GM21529 (cell line): Measurements from ENCODE around the gene JPT2.

ENCODE experiments used
- ATAC-seq: cut with Tn5 transposase; IDR thresholded peaks from one replicate; pipeline ENCODE4 v1.9.1; 2021; ENCODE audit not compliant: unreplicated experiment

Gene JPT2

DNA sequence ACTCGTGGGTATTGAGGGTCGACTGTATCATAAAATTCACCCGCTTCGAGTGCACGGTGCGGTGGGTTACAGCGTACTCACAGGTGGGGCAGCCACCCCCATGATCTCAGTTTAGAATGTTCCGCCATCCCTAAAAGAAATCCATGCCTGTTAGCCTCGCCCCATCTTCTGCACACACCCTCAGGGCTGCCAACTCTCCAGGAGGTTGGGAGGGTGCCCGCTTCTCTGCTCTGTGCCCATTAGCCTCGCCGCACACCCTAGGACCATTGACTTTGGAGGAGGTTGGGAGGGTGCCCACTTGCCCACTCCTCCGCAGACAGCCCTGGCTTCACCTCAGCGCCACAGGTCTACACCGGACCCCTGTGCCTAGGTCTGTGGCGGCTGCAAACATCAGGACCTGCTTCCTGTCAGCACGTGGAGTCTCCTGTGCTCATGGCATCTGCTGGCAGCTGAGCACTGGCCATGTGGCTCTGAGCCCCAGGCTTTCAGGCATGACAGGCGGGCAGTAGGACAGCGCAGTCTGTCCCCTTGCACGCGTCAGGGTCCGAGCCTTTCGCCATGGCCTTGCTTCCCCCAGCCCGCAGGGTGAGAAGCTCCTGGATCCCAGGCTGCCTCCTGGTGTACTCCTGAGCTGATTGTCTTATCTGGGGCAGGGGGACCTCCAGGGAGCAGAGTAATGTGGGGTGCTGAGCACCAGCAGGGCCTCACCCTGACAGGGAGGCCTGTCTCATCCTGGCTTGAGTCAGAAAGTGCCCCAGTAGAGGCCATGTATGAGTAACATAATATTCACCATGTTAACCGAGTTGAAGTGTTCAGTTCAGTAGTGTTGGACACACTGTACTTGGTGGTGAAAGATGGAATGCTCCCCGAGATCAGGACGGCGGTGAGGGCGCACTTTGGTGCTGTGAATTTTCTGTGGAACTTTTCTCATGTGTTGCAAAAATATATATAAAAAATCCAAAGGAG, 71.4 kb downstream of the JPT2 start:
- ATAC-seq = no peak
